Astrocyte (in vitro differentiated cells and primary cell): ENCODE data around the gene LGR4. TPM values are rescaled to one million over a fixed set of nuclear protein-coding genes. Genes with fewer than 3 reads are reported as not detected.

Source experiments
- DNase-seq: peaks from one replicate; pipeline ENCODE4 v3.0.0-alpha.2; 2010; ENCODE audit warnings: low read depth
- FAIRE-seq: peaks from 2 replicates; lab custom pipeline; 2011; peaks lifted over from hg19 to GRCh38; lab: Jason Lieb, UNC
- H2AFZ ChIP-seq: 2 replicates; pipeline ENCODE4 v1.6.0; 2012; ENCODE audit warnings: low read depth, low read length, inconsistent platforms
- H3K27ac ChIP-seq: 2 replicates; pipeline ENCODE4 v1.5.1; 2011; ENCODE audit warnings: low read depth, low read length, inconsistent platforms
- H3K27me3 ChIP-seq: 2 replicates; pipeline ENCODE4 v1.6.0; 2011; ENCODE audit warnings: low read length, inconsistent platforms; ENCODE audit not compliant: insufficient read depth
- H3K36me3 ChIP-seq: 2 replicates; pipeline ENCODE4 v1.5.1; 2011; ENCODE audit warnings: low read length, inconsistent platforms; ENCODE audit not compliant: insufficient read depth
- H3K4me1 ChIP-seq: 2 replicates; pipeline ENCODE4 v1.5.1; 2011; ENCODE audit warnings: low read length, inconsistent platforms; ENCODE audit not compliant: insufficient read depth
- H3K4me2 ChIP-seq: 2 replicates; pipeline ENCODE4 v1.6.0; 2012; ENCODE audit warnings: low read length, inconsistent platforms
- H3K4me3 ChIP-seq: 2 replicates; pipeline ENCODE4 v1.5.1; 2011; ENCODE audit warnings: low read depth, mild to moderate bottlenecking, low read length, inconsistent platforms; ENCODE audit not compliant: insufficient read depth
- H3K79me2 ChIP-seq: 2 replicates; pipeline ENCODE4 v1.6.0; 2012; ENCODE audit warnings: mild to moderate bottlenecking, low read length, inconsistent platforms; ENCODE audit not compliant: insufficient read depth
- H3K9ac ChIP-seq: 2 replicates; pipeline ENCODE4 v1.6.0; 2012; ENCODE audit warnings: mild to moderate bottlenecking, low read length, inconsistent platforms
- H3K9me3 ChIP-seq: 2 replicates; pipeline ENCODE4 v1.5.1; 2012; ENCODE audit warnings: low read depth, mild to moderate bottlenecking, low read length, inconsistent platforms; ENCODE audit not compliant: insufficient read depth
- H4K20me1 ChIP-seq: 2 replicates; pipeline ENCODE4 v1.6.0; 2012; ENCODE audit warnings: low read length, inconsistent platforms; ENCODE audit not compliant: insufficient read depth
- H3K27ac Mint-ChIP-seq: one replicate; pipeline ENCODE4 v1.8.0; 2021; ENCODE audit warnings: mild to moderate bottlenecking, mixed read lengths; ENCODE audit not compliant: unreplicated experiment
- H3K27me3 Mint-ChIP-seq: one replicate; pipeline ENCODE4 v1.8.0; 2021; ENCODE audit warnings: low read depth, mixed read lengths; ENCODE audit not compliant: unreplicated experiment
- H3K36me3 Mint-ChIP-seq: one replicate; pipeline ENCODE4 v1.8.0; 2021; ENCODE audit warnings: low read depth, mixed read lengths; ENCODE audit not compliant: unreplicated experiment
- H3K4me1 Mint-ChIP-seq: one replicate; pipeline ENCODE4 v1.8.0; 2021; ENCODE audit warnings: low read depth, mixed read lengths; ENCODE audit not compliant: unreplicated experiment
- H3K4me3 Mint-ChIP-seq: one replicate; pipeline ENCODE4 v1.8.0; 2021; ENCODE audit warnings: mild to moderate bottlenecking, moderate library complexity, mixed read lengths; ENCODE audit not compliant: unreplicated experiment
- H3K9me3 Mint-ChIP-seq: one replicate; pipeline ENCODE4 v1.8.0; 2021; ENCODE audit warnings: mild to moderate bottlenecking, mixed read lengths; ENCODE audit not compliant: unreplicated experiment
- EZH2 ChIP-seq: IDR thresholded peaks from 2 replicates; pipeline ENCODE4 v1.6.1; 2012; ENCODE audit warnings: mild to moderate bottlenecking, low read length, inconsistent platforms; ENCODE audit not compliant: insufficient read depth
- total RNA-seq: library from RNA; stranded (reverse); gene quantifications from 2 replicates; pipeline ENCODE4 v1.2.1, GENCODE V29; 2021
- TF ChIP-seq, protein P1 (sequence below): IDR thresholded peaks from 2 replicates; pipeline ENCODE4 v1.5.1; 2011; ENCODE audit warnings: low read depth, mild to moderate bottlenecking, inconsistent platforms, low read length, moderate library complexity; ENCODE audit not compliant: insufficient read depth

LGR4 gene
- total RNA-seq, 1 donor from 2014 or later: 50.0 TPM

DNA sequence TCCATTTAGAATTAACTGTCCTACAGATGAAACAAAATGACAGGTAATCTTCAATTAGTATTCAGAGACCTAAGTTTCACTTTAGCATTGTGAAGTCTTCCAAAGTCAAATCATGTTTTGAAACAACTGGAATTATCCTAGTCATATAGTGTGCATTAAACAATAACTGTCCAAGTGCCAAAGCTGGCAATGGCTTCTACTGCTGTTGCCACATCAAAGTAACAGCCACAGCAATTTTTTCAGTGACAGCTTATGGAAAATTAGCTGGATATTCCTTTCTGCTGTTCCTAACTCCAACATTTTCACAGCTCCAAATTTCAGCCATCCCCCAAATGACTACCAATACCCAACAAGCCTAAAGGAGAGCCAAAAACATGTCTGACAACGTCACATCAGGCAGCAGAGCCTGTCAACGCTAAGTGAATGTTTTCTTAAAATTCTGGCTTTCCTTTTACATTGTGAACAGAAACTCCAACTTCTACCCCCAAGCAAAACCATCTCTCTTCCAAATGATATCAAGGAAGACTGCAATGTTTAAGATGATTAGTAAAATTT is 64.3 kb downstream of the LGR4 start:
- H3K27ac Mint-ChIP-seq: no peak overlapping the region
- H4K20me1 ChIP-seq: peaks cover 22% of the 10 kb centered on the region
- peaks cover 6% of the 10 kb centered on the region for H3K4me1 Mint-ChIP-seq
- H3K9me3 Mint-ChIP-seq: no peaks in the 10 kb centered on the region
- H3K9ac ChIP-seq: no peak overlapping the region
- H3K79me2 ChIP-seq: peaks cover 25% of the 10 kb centered on the region
- FAIRE-seq (peak; percentile 29), DNase-seq (no peak)
- no peak overlapping the region for H3K4me3 ChIP-seq
- no peak overlapping the region for H3K4me2 ChIP-seq
- no peaks in the 10 kb centered on the region for H3K4me1 ChIP-seq
- no peaks in the 10 kb centered on the region for H3K36me3 Mint-ChIP-seq
- no peaks in the 10 kb centered on the region for H3K27me3 Mint-ChIP-seq
- H3K9me3 ChIP-seq: no peaks in the 10 kb centered on the region
- no peaks in the 10 kb centered on the region for H3K27me3 ChIP-seq
- H2AFZ ChIP-seq: no peak overlapping the region
- TF ChIP-seq, protein P1, sequence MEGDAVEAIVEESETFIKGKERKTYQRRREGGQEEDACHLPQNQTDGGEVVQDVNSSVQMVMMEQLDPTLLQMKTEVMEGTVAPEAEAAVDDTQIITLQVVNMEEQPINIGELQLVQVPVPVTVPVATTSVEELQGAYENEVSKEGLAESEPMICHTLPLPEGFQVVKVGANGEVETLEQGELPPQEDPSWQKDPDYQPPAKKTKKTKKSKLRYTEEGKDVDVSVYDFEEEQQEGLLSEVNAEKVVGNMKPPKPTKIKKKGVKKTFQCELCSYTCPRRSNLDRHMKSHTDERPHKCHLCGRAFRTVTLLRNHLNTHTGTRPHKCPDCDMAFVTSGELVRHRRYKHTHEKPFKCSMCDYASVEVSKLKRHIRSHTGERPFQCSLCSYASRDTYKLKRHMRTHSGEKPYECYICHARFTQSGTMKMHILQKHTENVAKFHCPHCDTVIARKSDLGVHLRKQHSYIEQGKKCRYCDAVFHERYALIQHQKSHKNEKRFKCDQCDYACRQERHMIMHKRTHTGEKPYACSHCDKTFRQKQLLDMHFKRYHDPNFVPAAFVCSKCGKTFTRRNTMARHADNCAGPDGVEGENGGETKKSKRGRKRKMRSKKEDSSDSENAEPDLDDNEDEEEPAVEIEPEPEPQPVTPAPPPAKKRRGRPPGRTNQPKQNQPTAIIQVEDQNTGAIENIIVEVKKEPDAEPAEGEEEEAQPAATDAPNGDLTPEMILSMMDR: no peak
- TF ChIP-seq EZH2: no peak
- H3K27ac ChIP-seq: no peak overlapping the region
- no peak overlapping the region for H3K4me3 Mint-ChIP-seq
- H3K36me3 ChIP-seq: no peaks in the 10 kb centered on the region

DNA sequence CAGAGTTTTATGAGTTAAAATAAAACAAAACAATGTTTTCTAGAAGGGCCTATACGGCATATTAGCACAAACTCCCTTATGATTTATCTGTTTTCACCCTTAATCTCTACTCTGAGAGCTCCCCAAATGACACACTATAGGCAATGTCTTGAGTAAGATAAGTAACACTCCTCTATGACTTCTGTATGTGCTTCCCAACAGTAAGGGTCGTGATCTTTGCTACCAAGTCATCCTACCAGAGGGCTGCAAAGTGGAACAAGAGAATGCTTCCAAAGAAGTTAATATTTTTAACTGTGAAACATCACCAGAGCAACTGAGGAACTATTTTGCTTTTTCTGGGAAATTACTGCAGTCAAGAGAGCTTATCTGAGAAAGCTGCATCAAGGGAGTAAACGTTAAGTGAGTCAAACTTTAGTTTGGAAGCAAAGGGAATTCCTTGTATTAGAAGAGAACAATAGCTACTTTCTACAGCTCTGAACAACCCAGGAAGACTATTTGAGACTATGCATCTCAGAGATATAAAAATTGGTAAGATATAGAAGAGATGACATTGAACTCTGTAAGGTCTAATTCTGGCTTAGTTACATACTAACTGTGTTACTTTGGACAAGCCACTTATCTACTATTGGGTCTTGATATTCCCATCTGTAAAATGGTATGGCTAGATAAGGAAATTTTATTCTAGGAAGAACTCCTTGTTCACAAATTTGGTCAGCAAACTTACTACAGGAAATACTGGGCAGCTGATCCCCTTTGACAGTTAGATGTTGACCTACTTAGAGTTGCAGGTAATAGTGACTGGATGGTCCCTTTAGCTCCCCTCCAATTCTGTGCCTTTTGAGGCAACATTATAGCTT is 65.9 kb downstream of the LGR4 start:
- Histone ChIP-seq H3K4me2 (no peak overlapping the region), H3K79me2 (peaks cover 13% of the 10 kb centered on the region), H3K27me3 (no peaks in the 10 kb centered on the region), H3K4me1 (no peaks in the 10 kb centered on the region), H4K20me1 (peaks cover 25% of the 10 kb centered on the region), H3K9me3 (no peaks in the 10 kb centered on the region), H3K4me3 (no peak overlapping the region), H2AFZ (no peak overlapping the region), H3K36me3 (peaks cover 2% of the 10 kb centered on the region), H3K9ac (no peak overlapping the region), H3K27ac (no peak overlapping the region)
- Mint-ChIP-seq H3K27ac (no peak overlapping the region), H3K9me3 (no peaks in the 10 kb centered on the region), H3K36me3 (no peaks in the 10 kb centered on the region), H3K4me3 (no peak overlapping the region), H3K27me3 (no peaks in the 10 kb centered on the region), H3K4me1 (peaks cover 10% of the 10 kb centered on the region)
- FAIRE-seq (no peak), DNase-seq (no peak)
- TF ChIP-seq, protein P1: no peak
- TF ChIP-seq EZH2: no peak

DNA sequence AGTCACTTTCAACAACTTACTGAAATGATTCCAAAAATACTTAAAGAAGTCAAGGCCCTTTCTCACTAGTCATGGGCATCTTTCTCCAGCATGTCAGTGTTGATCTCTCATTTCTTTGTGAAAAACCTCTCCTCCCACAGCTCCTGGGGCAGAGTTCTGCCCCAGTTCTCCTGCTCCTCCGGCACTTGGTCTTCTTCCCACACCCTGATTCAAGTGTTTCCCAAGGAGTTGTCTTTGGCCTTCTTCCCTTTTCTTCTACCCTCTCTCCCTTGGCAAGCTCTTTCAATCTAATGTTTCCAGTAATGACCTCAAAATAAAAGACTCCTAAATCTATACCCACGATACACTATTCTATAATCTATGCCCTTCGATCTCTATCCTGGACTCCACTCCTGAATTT is 67.5 kb downstream of the LGR4 start:
- Histone ChIP-seq H3K79me2 (peaks cover 17% of the 10 kb centered on the region), H3K27ac (no peak overlapping the region)
- no peak for FAIRE-seq

More for the DNA sequence above, 67.5 kb downstream of the LGR4 start:
- Histone ChIP-seq H2AFZ (no peak overlapping the region), H3K27me3 (no peaks in the 10 kb centered on the region), H3K4me2 (no peak overlapping the region), H3K36me3 (peaks cover 2% of the 10 kb centered on the region), H3K4me1 (no peaks in the 10 kb centered on the region), H4K20me1 (peaks cover 30% of the 10 kb centered on the region), H3K4me3 (no peak overlapping the region), H3K9ac (no peak overlapping the region), H3K9me3 (no peaks in the 10 kb centered on the region)
- H3K27ac Mint-ChIP-seq: no peak overlapping the region
- TF ChIP-seq, protein P1: no peak
- no peak for TF ChIP-seq EZH2
- peaks cover 13% of the 10 kb centered on the region for H3K4me1 Mint-ChIP-seq
- H3K27me3 Mint-ChIP-seq: no peaks in the 10 kb centered on the region
- H3K9me3 Mint-ChIP-seq: no peaks in the 10 kb centered on the region
- no peak overlapping the region for H3K4me3 Mint-ChIP-seq
- H3K36me3 Mint-ChIP-seq: no peaks in the 10 kb centered on the region
- DNase-seq: no peak
